K562 (cell line): Measurements from ENCODE around the gene MAGIX. TPM values are rescaled to one million over a fixed set of nuclear protein-coding genes. Genes with fewer than 3 reads are reported as not detected.

Experiments
- ATAC-seq: fragments of 200-7000 bp; cut with Tn5 transposase; 3 replicates; pipeline ENCODE4 v1.9.1; 2020; ENCODE audit warnings: moderate library complexity
- BruUV-seq: library from RNA; stranded (reverse); fragments of 400-500 nt; replicated peaks from 2 replicates; lab custom pipeline; 2021; lab: Mats Ljungman, UMichigan
- CTCF ChIA-PET: fragments of 300-600 bp; formaldehyde crosslinking; extraction: SDS; loops from one replicate; lab custom pipeline; 2021; ENCODE audit warnings: low intra/inter-chr PET ratio; lab: Yijun Ruan, JAX
- POLR2A ChIA-PET: fragments of 300-600, 350-650 bp; sonication (Branson Sonifier 250); formaldehyde crosslinking; extraction: SDS; loops from one replicate; lab custom pipeline; 2021; ENCODE audit warnings: antibody characterized with exemption, inconsistent platforms; lab: Yijun Ruan, JAX
- DNase-seq, 4 experiments: peaks; one replicate each; pipeline versions ENCODE4 v3.0.0 to v3.0.0-alpha.2; 2011 to 2018; ENCODE audit warnings: low spot score in 3 of 4, mixed read lengths in 3 of 4; ENCODE audit errors: extremely low read depth in 1 of 4
- FAIRE-seq: peaks from 2 replicates; lab custom pipeline; 2011; peaks lifted over from hg19 to GRCh38; lab: Jason Lieb, UNC
- H2AFZ ChIP-seq: 2 replicates; pipeline ENCODE4 v1.6.0; 2011; ENCODE audit warnings: low read depth, low read length, control low read depth, inconsistent platforms
- H3K27ac ChIP-seq: fragments of 200-600 bp; 3 replicates; pipeline ENCODE4 v1.8.0; 2011; ENCODE audit warnings: low read depth, mild to moderate bottlenecking, control low read depth, inconsistent platforms, low read length, moderate library complexity, mixed read lengths; ENCODE audit errors: extremely low read depth
- H3K27me3 ChIP-seq, 2 experiments: fragments of 300-600 bp in 1 of 2; 2 replicates in 1 of 2; 3 replicates in 1 of 2; pipeline versions ENCODE4 v1.6.0 to v1.8.0; 2011; ENCODE audit warnings: inconsistent platforms in 2 of 2, low read length in 2 of 2, mild to moderate bottlenecking in 1 of 2, mixed read lengths in 1 of 2, moderate library complexity in 1 of 2; ENCODE audit not compliant: control insufficient read depth in 2 of 2, insufficient read depth in 2 of 2
- H3K36me3 ChIP-seq: fragments of 300-600 bp; 3 replicates; pipeline ENCODE4 v1.8.0; 2011; ENCODE audit warnings: mild to moderate bottlenecking, low read length, inconsistent platforms; ENCODE audit not compliant: control insufficient read depth, insufficient read depth
- H3K4me1 ChIP-seq, 2 experiments: fragments of 200-600 bp in 1 of 2; replicated peaks in 1 of 2; 2 replicates in 1 of 2; 3 replicates in 1 of 2; pipeline versions ENCODE4 v1.5.1 to v1.8.0; 2011; ENCODE audit warnings: inconsistent platforms in 2 of 2, low read length in 2 of 2, mild to moderate bottlenecking in 1 of 2, mixed read lengths in 1 of 2, moderate library complexity in 1 of 2; ENCODE audit not compliant: control insufficient read depth in 2 of 2, insufficient read depth in 2 of 2
- H3K4me2 ChIP-seq: 2 replicates; pipeline ENCODE4 v1.6.1; 2011; ENCODE audit warnings: low read length, control low read depth, inconsistent platforms, mixed read lengths; ENCODE audit not compliant: insufficient read depth
- H3K4me3 ChIP-seq: fragments of 200-600 bp; sonication (generic), shearing (Covaris generic); 2 replicates; pipeline ENCODE4 v1.5.1; 2016; ENCODE audit warnings: control low read depth, inconsistent platforms
- H3K79me2 ChIP-seq: fragments of 200-600 bp; 3 replicates; pipeline ENCODE4 v1.8.0; 2011; ENCODE audit warnings: low read length, inconsistent platforms; ENCODE audit not compliant: control insufficient read depth, insufficient read depth
- H3K9ac ChIP-seq, 2 experiments: 2 replicates each; pipeline versions ENCODE4 v1.6.0 to v1.6.1; 2011; ENCODE audit warnings: low read depth in 2 of 2, low read length in 2 of 2, control low read depth in 1 of 2, inconsistent platforms in 1 of 2, mild to moderate bottlenecking in 1 of 2, mixed read lengths in 1 of 2; ENCODE audit not compliant: insufficient read depth in 1 of 2
- H3K9me1 ChIP-seq: one replicate; pipeline ENCODE4 v1.6.0; 2011; ENCODE audit warnings: inconsistent platforms, mild to moderate bottlenecking, low read length, moderate library complexity; ENCODE audit not compliant: control insufficient read depth, insufficient read depth
- H3K9me3 ChIP-seq: replicated peaks from 2 replicates; pipeline ENCODE4 v1.5.1; 2011; ENCODE audit warnings: low read depth, low read length, inconsistent platforms; ENCODE audit not compliant: control insufficient read depth, insufficient read depth
- H4K20me1 ChIP-seq: replicated peaks from 2 replicates; pipeline ENCODE4 v1.6.1; 2011; ENCODE audit warnings: low read length, inconsistent platforms, mixed read lengths; ENCODE audit not compliant: control insufficient read depth, insufficient read depth
- BHLHE40 ChIP-seq: IDR thresholded peaks from 2 replicates; pipeline ENCODE4 v1.6.1; 2011; ENCODE audit warnings: low read length, improper control_type of control experiment
- POLR2G ChIP-seq: fragments of 200-400 bp; formaldehyde crosslinking; IDR thresholded peaks from 2 replicates; pipeline ENCODE4 v1.6.1; 2017; ENCODE audit warnings: low read depth, mild to moderate bottlenecking, antibody characterized with exemption, low read length, moderate library complexity
- RBFOX2 ChIP-seq: fragments of 200-400 bp; formaldehyde crosslinking; IDR thresholded peaks from 2 replicates; pipeline ENCODE4 v1.6.1; 2017; ENCODE audit warnings: low read depth, mild to moderate bottlenecking, low read length, moderate library complexity
- TFAP4 ChIP-seq: sonication (generic); formaldehyde crosslinking; IDR thresholded peaks from 2 replicates; pipeline ENCODE4 v1.8.0; 2022; ENCODE audit warnings: missing genetic modification reagents, mild to moderate bottlenecking, moderate library complexity, borderline replicate concordance
- YBX1 ChIP-seq: fragments of 450-650 bp; IDR thresholded peaks from 2 replicates; pipeline ENCODE4 v1.7.1; 2016; ENCODE audit warnings: mild to moderate bottlenecking
- ZBTB33 ChIP-seq: sonication (generic); formaldehyde crosslinking; IDR thresholded peaks from 2 replicates; pipeline ENCODE4 v1.8.1; 2023; ENCODE audit warnings: mild to moderate bottlenecking, missing genetic modification reagents
- ZBTB7A ChIP-seq: IDR thresholded peaks from 2 replicates; pipeline ENCODE4 v1.6.1; 2011; ENCODE audit warnings: low read depth, mild to moderate bottlenecking, low read length, moderate library complexity, borderline replicate concordance; ENCODE audit not compliant: control insufficient read depth
- ZNF354B ChIP-seq: fragments of 250-450 bp; sonication (Bioruptor Pico); IDR thresholded peaks from 2 replicates; pipeline ENCODE4 v1.4.0; 2020
- WGBS: fragments of 100-300 bp; shearing (Covaris generic); methylation state at CpG from one replicate; pipeline ENCODE4 v1.1.6; 2016; ENCODE audit warnings: low coverage, mixed read lengths; ENCODE audit not compliant: insufficient coverage; ENCODE audit errors: missing lambda C conversion rate; 5-methylcytosine and 5-hydroxymethylcytosine counted together
- in situ Hi-C: fragments of 300-500 bp; cut with MboI; formaldehyde crosslinking; loops from 4 replicates; pipeline ENCODE4 v1.15.0; 2018; ENCODE audit warnings: inconsistent platforms, mixed read lengths
- intact Hi-C: fragments of 100-400 bp; cut with micrococcal nuclease; formaldehyde crosslinking; loops from 2 replicates; pipeline ENCODE4 v1.14.2; 2022
- polyA plus RNA-seq, 8 experiments: library from polyadenylated mRNA; depleted of rRNA in 4 of 8; stranded (reverse) in 5 of 8; unstranded in 3 of 8; fragments of >200 nt; fragmentation: Nextera tagmentation in 2 of 8; fragmentation: Illumina TruSeq in 1 of 8; extraction: Ambion mirVana in 2 of 8; extraction: Trizol in 1 of 8; gene quantifications; 2 replicates each; pipeline versions ENCODE4 v1.2.1 to v1.2.3, GENCODE V29; 2011 to 2014; ENCODE audit warnings: inconsistent platforms in 1 of 8, missing spikeins in 1 of 8
- total RNA-seq, 7 experiments: library from RNA; depleted of rRNA in 6 of 7; stranded (reverse); fragments of >200 nt in 6 of 7; fragmentation: Illumina TruSeq in 2 of 7; extraction: Trizol in 2 of 7; gene quantifications; 2 replicates each; pipeline versions ENCODE4 v1.2.1 to v1.2.3, GENCODE V29; 2011 to 2021; ENCODE audit warnings: low replicate concordance in 1 of 7

MAGIX gene
- total and polyA plus RNA-seq, 9 of the 15 experiments (the other 6 are each of a cell fraction or from before 2014, with no cell fraction given): 0.08 to 3.5 (median 0.47) TPM

GRCh38 chrX:49164589-49165360, 2.2 kb downstream of the MAGIX start:
- in situ Hi-C loops: no loop called here
- H3K9me3 ChIP-seq: no peaks in the 10 kb centered on the region
- intact Hi-C loops: no loop called here
- peak overlapping the region; percentile 71 for H3K4me2 ChIP-seq
- no peak for DNase-seq
- ChIA-PET CTCF (interaction anchor here (0.6 kb wide), 1 partner anchor 41 kb away, joined by 3 read pairs; the partner anchor contains the start of gene GPKOW), POLR2A (interaction anchor here (0.6 kb wide), 1 partner anchor 131 kb away, joined by 3 read pairs; no protein-coding TSS in a partner anchor)
- peak overlapping the region; percentile 85 for H3K27ac ChIP-seq
- TF ChIP-seq BHLHE40 (no peak), ZBTB7A (0 out of 2 replicates have a peak, but pooled peaks have one; percentile 19), ZNF354B (CRISPR knock-in tag) (no peak), RBFOX2 (peak; percentile 38; the same call in 1 of the 2 replicates), ZBTB33 (CRISPR knock-in tag) (peak; percentile 79), POLR2G (0 out of 2 replicates have a peak, but pooled peaks have one; percentile 24), TFAP4 (peak; percentile 61; the same call in 1 of the 2 replicates), YBX1 (no peak)
- WGBS: 58% methylated on average over 23 of the region's 31 CpGs
- H3K4me3 ChIP-seq: peak overlapping the region; percentile 31; the same call in 1 of the 2 replicates
- peaks cover 13% of the 10 kb centered on the region; the same call in 1 of the 3 replicates for H3K79me2 ChIP-seq
- H3K9me1 ChIP-seq: no peaks in the 10 kb centered on the region
- H3K4me1 ChIP-seq: peaks cover 45 to 63% of the 10 kb centered on the region in 2 experiments
- FAIRE-seq: no peak
- peak overlapping the region; percentile 51; the same call in 1 of the 2 replicates for H2AFZ ChIP-seq
- no peaks in the 10 kb centered on the region for H3K36me3 ChIP-seq
- TSS peak; percentile 81 for BruUV-seq
- no peaks in the 10 kb centered on the region for H3K27me3 ChIP-seq
- peak overlapping the region; percentile 53 to 63 for H3K9ac ChIP-seq
- ATAC-seq: no peak
- H4K20me1 ChIP-seq: no peaks in the 10 kb centered on the region
